ENCODE results near the gene TGIF2. TPM values are rescaled to one million over a fixed set of nuclear protein-coding genes. Genes with fewer than 3 reads are reported as not detected.
"Not testable (repeated sequence)": the region's sequence is repeated elsewhere in the genome, so short reads cannot be mapped to it uniquely, and the experiment has no call there.

The TGIF2 gene
- total and polyA plus RNA-seq, 12 donors, result 3.4 to 17.9 (median 11.2) TPM

- Histone ChIP-seq H3K27me3 (no peaks in the 10 kb centered on the region), H3K9me3 (replicated peaks in 1 of 3) (no peaks in the 10 kb centered on the region), H3K4me3 (peak overlapping the region in 1 of 4 donors; percentile 72), H3K4me1 (replicated peaks in 1 of 2) (peaks cover 17 to 24% of the 10 kb centered on the region in 2 donors), H3K27ac (peak overlapping the region in 3 of 5 donors; percentile 27 to 51 (median 30)), H3K36me3 (replicated peaks in 1 of 2) (peaks cover 0 to 48% of the 10 kb centered on the region in 2 donors)
- no peak for DNase-seq
- WGBS, 4 donors, result 76 to 82% (median 79%) methylated on average over 7 of the region's 7 CpGs
- TF ChIP-seq POLR2A (IDR thresholded peaks at IDR 0.05), result no peak
- TF ChIP-seq, protein P1, sequence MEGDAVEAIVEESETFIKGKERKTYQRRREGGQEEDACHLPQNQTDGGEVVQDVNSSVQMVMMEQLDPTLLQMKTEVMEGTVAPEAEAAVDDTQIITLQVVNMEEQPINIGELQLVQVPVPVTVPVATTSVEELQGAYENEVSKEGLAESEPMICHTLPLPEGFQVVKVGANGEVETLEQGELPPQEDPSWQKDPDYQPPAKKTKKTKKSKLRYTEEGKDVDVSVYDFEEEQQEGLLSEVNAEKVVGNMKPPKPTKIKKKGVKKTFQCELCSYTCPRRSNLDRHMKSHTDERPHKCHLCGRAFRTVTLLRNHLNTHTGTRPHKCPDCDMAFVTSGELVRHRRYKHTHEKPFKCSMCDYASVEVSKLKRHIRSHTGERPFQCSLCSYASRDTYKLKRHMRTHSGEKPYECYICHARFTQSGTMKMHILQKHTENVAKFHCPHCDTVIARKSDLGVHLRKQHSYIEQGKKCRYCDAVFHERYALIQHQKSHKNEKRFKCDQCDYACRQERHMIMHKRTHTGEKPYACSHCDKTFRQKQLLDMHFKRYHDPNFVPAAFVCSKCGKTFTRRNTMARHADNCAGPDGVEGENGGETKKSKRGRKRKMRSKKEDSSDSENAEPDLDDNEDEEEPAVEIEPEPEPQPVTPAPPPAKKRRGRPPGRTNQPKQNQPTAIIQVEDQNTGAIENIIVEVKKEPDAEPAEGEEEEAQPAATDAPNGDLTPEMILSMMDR (IDR thresholded peaks at IDR 0.05), result no peak
- intact Hi-C loops (cut with DNase I), result no loop called here
Measured at GRCh38 chr20:36607586-36608387, 34.4 kb downstream of the TGIF2 start.

DNA sequence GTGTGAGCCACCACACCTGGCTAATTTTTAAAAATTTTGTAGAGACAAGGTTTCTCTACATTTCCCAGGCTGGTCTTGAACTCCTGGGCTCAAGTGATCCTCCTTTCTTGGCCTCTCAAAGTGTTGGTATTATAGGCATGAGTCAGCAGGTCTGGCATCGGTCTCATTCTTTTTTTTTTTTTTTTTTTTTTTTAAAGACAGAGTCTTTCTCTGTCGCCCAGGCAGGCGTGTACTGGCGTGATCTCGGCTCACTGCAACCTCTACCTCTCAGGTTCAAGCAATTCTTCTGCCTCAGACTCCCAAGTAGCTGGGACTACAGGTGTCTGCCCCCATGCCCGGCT is 35.0 kb downstream of the TGIF2 start:
- H3K4me3 ChIP-seq; H3K27me3 ChIP-seq; intact Hi-C loops (cut with DNase I); H3K9me3 ChIP-seq (replicated peaks in 1 of 3); H3K27ac ChIP-seq; DNase-seq: not testable (repeated sequence)
- Histone ChIP-seq H3K4me1 (replicated peaks in 1 of 2) (peaks cover 17 to 24% of the 10 kb centered on the region in 2 donors), H3K36me3 (replicated peaks in 1 of 2) (peaks cover 0 to 54% of the 10 kb centered on the region in 2 donors)
- WGBS, 4 donors, result 78 to 81% (median 79%) methylated on average over 6 of the region's 6 CpGs

DNA sequence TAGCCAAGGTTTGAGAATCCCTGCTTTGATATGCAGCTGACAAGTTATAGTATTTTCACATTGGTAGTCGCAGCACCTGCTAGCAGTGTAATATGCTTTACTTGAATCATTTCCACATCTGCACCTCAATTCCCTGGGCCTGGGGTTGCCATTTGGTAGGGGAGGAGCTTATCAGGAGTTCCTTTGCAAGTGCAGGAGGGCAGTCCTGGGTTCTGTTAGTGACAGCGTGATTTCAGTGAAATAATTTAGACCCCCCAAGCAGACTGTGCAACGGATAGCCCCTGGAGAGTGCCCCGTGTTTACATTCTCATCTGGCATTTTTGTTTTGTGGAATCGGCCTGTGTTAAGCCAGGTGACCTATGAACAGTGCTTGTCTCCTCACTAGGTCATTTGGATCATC is 38.2 kb downstream of the TGIF2 start:
- Histone ChIP-seq H3K4me1 (replicated peaks in 1 of 2) (peaks cover 8 to 14% of the 10 kb centered on the region in 2 donors), H3K27me3 (no peaks in the 10 kb centered on the region), H3K36me3 (replicated peaks in 1 of 2) (peaks cover 0 to 68% of the 10 kb centered on the region in 2 donors), H3K27ac (no peak overlapping the region), H3K9me3 (replicated peaks in 1 of 3) (no peaks in the 10 kb centered on the region), H3K4me3 (no peak overlapping the region)
- intact Hi-C loops (cut with DNase I), result loop anchor here in 1 of 2 donors (5.0 kb wide), 1 partner anchor 141 kb away; no protein-coding TSS in a partner anchor
- no peak for TF ChIP-seq POLR2A (IDR thresholded peaks at IDR 0.05)
- TF ChIP-seq, protein P1 (IDR thresholded peaks at IDR 0.05), result no peak
- DNase-seq, result no peak
- 83 to 87% (median 85%) methylated on average over 5 of the region's 5 CpGs for WGBS, 4 donors

- no peaks in the 10 kb centered on the region for H3K27me3 ChIP-seq
- 33 to 80% (median 64%) methylated on average over 1 to 3 of the region's 3 CpGs for WGBS, 4 donors
- H3K36me3 ChIP-seq (replicated peaks in 1 of 2), result peaks cover 0 to 56% of the 10 kb centered on the region in 2 donors
- DNase-seq, result no peak
- intact Hi-C loops (cut with DNase I), result loop anchor here in 1 of 2 donors (5.0 kb wide), 1 partner anchor 138 kb away; no protein-coding TSS in a partner anchor
- no peaks in the 10 kb centered on the region for H3K4me1 ChIP-seq (replicated peaks in 1 of 2)
- no peak overlapping the region for H3K4me3 ChIP-seq
- peak overlapping the region in 1 of 5 donors; percentile 31 for H3K27ac ChIP-seq
- no peaks in the 10 kb centered on the region for H3K9me3 ChIP-seq (replicated peaks in 1 of 3)
- TF ChIP-seq, protein P1 (IDR thresholded peaks at IDR 0.05), result no peak
- TF ChIP-seq POLR2A (IDR thresholded peaks at IDR 0.05), result no peak
Measured at GRCh38 chr20:36613974-36614373, 40.6 kb downstream of the TGIF2 start.

Data from adrenal gland (tissue), 12 donors.